Measurements from ENCODE around the gene CC2D1B.

The CC2D1B gene

DNA sequence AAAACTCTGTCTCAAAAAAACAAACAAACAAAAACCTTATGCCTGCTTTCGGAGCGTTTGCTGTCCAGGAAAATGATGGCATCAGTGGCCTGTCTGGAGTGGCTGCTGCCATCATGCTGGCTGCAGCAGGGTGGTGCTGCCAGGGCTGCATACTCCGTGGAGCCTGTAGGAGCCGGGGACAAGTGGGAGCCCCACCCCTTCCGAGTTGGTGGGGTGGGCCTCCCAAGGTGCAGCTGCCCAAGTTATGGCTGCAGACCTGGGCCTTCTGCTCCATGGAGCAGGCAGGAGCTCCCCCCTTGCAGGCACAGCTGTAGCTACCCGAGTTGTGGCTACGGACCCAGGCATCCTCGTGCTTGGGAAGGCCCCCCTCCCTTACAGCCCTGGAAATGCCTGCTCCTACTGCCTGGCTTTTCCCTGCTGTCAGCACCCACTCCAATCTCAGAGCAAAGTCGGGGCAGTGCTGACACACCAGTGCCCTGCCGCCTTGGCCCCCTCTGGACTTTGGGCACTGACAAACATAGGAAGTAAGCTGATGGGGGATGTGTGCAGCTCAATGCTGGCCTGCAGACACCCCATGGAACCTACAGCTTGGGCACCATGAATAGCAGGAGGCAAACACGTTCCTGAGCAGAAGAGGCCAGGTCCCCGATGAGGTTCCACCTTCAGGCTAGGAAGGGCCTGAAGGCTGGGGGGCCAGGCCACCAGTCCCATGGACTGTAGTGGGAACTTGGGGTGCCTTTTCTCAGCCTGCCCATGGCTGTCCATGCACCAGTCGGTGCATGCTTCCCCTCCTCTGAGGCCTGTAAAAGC is 60.4 kb downstream of the CC2D1B start:
- Histone ChIP-seq H3K4me3 (no peak overlapping the region), H3K4me1 (no peaks in the 10 kb centered on the region), H3K9me3 (no peaks in the 10 kb centered on the region), H3K36me3 (replicated peaks) (no peaks in the 10 kb centered on the region), H3K27me3 (ENCODE audit: low read depth) (no peaks in the 10 kb centered on the region)
- no peak for DNase-seq (ENCODE audit: low spot score in 2 of 2)
- in situ Hi-C loops (cut with MboI; ENCODE audit: low sequenced_read_pairs) = no loop called here
